Esophagus muscularis mucosa (tissue), 4 donors: ENCODE measurements around the gene INTS4.
"Not testable (repeated sequence)": the region's sequence is repeated elsewhere in the genome, so short reads cannot be mapped to it uniquely, and the experiment has no call there.

Experiments used
- EP300 ChIP-seq: sonication (generic); formaldehyde crosslinking; IDR thresholded peaks from one replicate; pipeline ENCODE4 v1.6.1; 2017; ENCODE audit warnings: antibody characterized with exemption
- POLR2A ChIP-seq: fragments of 450-650 bp; IDR thresholded peaks from one replicate; pipeline ENCODE4 v1.6.1; 2017; ENCODE audit warnings: antibody characterized with exemption, moderate library complexity, mild to moderate bottlenecking, low read depth
- POLR2AphosphoS5 ChIP-seq, 2 donors: sonication (generic); formaldehyde crosslinking; IDR thresholded peaks; one replicate each; pipeline ENCODE4 v1.6.1; 2017; ENCODE audit warnings: antibody characterized with exemption in 2 of 2
- TF ChIP-seq, protein P1 (sequence below), 3 experiments: fragments of 200-600 bp in 2 of 3; fragments of 450-650 bp in 1 of 3; sonication (generic) in 2 of 3; IDR thresholded peaks; one replicate each; pipeline ENCODE4 v1.5.1; 2017 to 2019; ENCODE audit warnings: antibody characterized with exemption in 3 of 3, mild to moderate bottlenecking in 2 of 3, moderate library complexity in 1 of 3

DNA sequence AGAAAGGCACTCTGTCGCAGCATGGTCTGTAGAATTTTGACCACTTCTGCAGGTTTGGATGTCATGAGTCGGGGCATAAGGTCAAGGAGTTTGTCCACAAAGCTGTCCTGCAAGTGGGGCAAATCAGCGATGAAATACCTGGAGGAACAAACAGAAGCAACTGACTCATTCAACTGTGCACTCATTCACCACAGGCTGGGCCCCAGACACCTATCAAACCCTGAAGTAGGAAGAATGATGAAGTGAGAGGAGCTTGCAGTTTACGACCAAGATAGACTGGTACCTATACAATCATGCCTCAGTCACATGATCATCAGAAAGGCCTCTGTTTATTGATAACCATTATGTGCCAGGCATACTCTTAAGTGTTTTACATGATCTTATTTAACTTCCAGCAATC, 102.8 kb downstream of the INTS4 start:
- TF ChIP-seq, protein P1, sequence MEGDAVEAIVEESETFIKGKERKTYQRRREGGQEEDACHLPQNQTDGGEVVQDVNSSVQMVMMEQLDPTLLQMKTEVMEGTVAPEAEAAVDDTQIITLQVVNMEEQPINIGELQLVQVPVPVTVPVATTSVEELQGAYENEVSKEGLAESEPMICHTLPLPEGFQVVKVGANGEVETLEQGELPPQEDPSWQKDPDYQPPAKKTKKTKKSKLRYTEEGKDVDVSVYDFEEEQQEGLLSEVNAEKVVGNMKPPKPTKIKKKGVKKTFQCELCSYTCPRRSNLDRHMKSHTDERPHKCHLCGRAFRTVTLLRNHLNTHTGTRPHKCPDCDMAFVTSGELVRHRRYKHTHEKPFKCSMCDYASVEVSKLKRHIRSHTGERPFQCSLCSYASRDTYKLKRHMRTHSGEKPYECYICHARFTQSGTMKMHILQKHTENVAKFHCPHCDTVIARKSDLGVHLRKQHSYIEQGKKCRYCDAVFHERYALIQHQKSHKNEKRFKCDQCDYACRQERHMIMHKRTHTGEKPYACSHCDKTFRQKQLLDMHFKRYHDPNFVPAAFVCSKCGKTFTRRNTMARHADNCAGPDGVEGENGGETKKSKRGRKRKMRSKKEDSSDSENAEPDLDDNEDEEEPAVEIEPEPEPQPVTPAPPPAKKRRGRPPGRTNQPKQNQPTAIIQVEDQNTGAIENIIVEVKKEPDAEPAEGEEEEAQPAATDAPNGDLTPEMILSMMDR (IDR thresholded peaks at IDR 0.05): not testable (repeated sequence)
- not testable (repeated sequence) for TF ChIP-seq POLR2A; POLR2AphosphoS5 (IDR thresholded peaks at IDR 0.05); EP300
